Bone marrow (tissue), 2 donors: Measurements from ENCODE around the gene ZC3H18.

ENCODE experiments used
- DNase-seq, 2 donors: peaks; one replicate each; lab custom pipeline; 2025; lab: John Stamatoyannopoulos, UW

The ZC3H18 gene

DNA sequence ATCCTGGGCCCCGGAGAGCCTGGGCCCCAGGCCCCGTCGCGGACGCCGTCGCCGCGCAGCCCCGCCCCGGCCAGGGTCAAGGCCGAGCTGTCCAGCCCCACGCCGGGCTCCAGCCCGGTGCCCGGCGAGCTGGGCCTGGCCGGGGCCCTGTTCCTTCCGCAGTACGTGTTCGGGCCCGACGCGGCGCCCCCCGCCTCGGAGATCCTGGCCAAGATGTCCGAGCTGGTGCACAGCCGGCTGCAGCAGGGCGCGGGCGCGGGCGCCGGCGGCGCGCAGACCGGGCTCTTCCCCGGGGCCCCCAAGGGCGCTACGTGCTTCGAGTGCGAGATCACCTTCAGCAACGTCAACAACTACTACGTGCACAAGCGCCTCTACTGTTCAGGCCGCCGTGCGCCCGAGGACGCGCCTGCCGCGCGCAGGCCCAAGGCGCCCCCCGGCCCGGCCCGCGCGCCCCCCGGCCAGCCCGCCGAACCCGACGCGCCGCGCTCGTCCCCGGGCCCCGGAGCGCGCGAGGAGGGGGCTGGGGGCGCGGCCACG is 36.8 kb upstream of the ZC3H18 start:
- no peak for DNase-seq

DNA sequence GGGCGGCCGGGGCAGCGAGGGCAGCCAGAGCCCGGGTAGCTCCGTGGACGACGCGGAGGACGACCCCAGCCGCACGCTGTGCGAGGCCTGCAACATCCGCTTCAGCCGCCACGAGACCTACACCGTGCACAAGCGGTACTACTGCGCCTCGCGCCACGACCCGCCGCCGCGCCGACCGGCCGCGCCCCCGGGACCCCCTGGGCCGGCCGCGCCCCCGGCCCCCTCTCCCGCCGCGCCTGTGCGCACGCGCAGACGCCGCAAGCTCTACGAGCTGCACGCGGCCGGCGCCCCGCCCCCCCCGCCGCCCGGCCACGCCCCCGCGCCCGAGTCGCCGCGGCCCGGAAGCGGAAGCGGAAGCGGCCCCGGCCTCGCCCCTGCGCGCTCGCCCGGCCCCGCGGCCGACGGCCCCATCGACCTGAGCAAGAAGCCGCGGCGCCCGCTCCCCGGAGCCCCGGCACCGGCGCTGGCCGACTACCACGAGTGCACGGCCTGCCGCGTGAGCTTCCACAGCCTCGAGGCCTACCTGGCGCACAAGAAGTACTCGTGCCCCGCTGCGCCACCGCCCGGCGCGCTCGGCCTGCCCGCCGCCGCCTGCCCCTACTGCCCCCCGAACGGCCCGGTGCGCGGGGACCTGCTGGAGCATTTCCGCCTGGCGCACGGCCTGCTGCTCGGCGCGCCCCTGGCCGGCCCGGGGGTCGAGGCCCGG is 36.1 kb upstream of the ZC3H18 start:
- DNase-seq = peak in 1 of 2 donors; percentile 64

DNA sequence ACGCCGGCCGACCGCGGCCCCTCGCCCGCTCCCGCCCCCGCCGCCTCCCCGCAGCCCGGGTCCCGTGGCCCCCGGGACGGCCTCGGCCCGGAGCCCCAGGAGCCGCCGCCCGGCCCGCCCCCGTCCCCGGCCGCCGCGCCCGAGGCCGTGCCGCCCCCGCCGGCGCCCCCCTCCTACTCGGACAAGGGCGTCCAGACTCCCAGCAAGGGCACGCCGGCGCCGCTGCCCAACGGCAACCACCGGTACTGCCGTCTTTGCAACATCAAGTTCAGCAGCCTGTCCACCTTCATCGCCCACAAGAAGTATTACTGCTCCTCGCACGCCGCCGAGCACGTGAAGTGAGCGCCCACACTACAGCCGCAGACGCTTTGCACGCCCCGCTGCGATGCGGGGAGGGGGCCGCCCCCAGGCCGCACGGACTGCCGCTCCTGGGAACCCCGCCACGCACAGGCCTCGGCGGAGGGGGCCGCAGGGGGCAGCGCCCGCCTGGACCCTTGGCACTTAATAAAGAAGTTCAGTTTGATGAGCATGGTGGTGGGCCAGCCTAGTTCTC is 35.5 kb upstream of the ZC3H18 start:
- no peak for DNase-seq

DNA sequence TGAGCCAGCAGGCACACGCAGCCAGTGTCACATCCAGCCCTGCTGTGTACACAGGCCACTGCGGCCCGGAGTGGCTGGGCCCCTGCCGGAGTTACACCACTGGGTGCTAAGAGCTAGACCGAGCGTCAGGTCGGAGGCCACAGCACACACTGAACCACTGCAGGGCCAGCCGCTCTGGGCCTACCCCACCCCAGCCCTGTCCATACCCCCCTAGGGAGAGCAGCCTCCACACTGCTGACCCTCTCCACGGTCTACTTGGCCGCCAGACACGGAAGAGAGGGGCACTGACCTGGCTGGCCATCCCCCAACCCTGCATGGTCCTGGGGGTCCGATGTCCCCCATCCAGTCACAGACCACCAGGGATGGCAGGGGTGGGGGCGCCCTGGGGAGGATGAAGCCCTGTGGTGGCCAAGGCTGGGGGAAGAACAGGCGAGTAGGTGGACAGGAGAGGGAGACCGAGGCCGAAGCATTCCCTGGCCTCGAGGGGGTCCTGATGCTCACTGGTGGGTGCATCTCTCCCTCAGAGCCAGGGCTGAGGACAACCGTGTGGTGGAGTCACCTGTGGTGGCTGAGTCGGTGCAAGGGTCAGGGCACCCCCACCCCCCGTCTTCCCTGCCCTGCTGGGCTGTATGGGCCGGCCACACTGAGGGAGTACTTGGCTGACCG is 34.9 kb upstream of the ZC3H18 start:
- no peak for DNase-seq

DNA sequence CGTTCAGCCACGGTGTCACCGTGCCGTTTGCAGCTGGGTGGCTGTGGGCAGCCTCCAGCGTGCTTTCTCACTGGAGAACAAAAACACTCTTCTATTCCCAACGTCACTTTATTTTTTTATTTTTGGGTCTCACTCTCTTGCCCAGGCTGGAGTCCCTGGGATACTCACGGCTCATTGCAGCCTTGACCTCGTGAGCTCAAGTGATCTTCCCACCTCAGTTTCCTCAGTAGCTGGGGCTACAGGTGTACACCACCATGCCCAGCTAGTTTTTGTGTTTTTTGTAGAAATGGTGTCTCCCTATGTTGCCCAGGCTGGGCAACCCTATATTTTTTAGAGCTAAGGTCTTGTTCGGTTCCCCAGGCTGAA is 34.4 kb upstream of the ZC3H18 start:
- no peak for DNase-seq

DNA sequence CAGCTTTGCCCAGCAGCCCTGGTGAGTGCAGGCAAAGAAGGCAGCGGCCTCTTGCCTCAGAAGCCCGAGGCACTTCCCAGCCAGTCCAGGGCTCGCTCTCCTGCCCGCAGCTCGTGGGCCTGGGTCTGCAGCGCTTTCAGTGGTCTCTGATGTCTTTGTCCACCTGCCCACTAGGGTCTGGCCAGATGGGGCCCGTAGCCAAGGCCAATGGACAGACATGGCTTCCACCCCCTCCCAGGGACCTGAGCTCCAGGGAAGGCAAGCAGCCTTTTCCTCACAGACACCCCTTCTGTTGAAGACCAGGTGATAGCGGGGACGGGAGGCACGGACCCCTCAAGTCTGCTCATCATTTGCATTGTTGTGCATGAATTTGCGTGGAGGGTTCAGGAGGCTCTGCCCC is 33.7 kb upstream of the ZC3H18 start:
- DNase-seq = no peak

DNA sequence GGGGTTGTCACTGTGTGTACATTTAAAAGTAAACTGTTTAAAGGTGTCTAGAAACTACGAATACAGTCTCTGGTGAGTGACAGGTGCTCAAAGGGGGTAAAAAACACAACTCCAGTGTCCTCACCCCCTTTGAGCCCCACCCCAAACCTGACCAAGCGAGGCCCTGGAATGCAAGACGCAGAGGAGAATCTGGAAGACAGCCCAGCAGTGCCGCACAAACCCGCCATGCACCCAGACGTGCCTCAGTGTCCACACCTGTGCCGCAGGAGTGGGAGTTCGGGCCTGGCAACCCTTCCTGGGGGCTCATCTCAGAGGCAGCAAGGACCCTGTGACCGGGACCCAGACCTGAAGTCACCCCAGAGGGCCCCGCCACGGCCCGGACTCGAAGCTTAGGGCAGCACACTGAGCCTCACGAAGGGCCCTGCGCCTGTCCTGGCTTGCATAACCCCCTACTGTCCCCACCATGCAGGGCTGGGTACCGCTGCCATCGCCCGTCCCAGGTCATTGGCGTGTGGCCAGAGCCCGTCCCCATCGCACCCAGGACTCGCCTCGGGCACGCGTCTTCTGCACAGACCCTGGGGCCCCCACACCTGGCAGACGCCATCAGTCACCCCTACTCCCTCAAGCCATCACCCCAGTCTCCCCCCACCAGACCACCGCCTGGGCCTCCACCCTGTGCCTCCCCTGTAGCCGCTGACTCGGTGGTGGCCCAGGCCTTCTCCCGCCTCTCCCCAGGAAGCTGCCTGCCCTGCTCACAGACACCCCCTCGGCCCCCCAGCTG is 33.0 kb upstream of the ZC3H18 start:
- no peak for DNase-seq

DNA sequence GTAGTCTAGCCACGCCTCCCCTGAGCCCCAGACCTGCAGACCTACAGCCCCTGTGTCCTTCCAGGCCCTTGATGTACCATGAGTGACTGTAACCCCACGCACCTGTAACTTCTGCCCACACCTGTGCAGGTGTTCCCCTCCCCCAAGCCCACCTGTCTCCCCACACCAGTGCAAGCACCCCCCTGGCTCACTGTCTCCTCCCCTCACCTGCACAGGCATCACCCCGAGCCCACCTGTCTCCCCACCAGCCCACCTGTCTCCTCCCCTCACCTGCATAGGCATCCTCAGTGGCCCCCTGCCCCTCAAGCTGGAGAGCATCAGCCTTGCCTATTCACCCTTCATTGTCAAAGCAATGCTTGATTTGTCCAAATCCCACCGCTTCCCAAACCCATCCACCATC is 32.3 kb upstream of the ZC3H18 start:
- DNase-seq = no peak

DNA sequence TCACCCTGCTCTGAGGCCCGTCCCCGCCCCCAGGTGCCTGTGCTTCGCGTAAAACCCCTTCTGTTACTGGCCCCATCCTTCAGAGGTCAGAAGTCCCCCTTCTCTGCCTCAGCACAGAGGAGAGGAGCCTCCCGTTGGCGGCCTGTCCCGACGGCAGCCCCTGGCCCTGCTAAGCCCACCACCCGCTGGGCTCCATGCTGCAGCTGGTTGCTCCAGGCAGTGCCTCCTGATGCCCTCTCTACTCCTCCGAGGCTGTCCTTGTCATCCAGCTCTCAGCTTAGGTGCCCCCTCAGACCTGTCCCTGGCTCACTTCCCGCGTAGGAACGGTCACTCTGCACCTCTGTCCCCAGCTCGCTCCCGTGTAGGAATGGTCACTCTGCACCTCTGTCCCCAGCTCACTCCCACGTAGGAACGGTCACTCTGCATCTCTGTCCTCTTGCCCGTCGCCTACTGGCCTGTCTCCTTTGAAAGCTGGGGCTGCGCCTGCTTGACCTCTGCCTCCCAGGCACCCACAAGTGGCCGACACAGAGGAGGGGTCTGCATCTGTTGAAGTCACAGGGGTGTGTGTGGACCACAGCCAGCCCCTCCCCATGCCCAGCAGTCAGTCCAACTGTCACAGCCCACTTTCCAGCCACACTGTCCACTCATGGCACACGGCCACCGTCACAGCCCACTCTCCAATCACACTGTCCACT is 31.7 kb upstream of the ZC3H18 start:
- DNase-seq = no peak

DNA sequence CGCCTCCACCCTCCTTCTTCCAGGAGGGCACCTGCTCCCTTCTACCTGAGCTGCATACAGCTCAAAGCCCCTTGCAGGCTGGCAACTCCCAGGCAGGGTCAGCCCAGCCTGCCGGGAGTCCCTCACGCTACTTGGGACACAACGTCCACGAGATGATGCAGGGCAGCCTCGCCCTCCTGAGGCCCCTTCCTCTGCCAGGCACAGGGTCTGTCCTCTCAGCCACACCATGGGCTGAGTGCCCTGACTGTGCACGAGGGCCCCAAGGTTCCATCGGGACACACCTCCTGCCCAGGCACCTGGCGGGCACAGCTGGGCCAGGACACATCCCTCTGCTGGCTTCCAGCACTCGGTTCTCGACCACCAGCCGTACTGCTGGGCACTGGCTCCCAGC is 30.9 kb upstream of the ZC3H18 start:
- DNase-seq = no peak

DNA sequence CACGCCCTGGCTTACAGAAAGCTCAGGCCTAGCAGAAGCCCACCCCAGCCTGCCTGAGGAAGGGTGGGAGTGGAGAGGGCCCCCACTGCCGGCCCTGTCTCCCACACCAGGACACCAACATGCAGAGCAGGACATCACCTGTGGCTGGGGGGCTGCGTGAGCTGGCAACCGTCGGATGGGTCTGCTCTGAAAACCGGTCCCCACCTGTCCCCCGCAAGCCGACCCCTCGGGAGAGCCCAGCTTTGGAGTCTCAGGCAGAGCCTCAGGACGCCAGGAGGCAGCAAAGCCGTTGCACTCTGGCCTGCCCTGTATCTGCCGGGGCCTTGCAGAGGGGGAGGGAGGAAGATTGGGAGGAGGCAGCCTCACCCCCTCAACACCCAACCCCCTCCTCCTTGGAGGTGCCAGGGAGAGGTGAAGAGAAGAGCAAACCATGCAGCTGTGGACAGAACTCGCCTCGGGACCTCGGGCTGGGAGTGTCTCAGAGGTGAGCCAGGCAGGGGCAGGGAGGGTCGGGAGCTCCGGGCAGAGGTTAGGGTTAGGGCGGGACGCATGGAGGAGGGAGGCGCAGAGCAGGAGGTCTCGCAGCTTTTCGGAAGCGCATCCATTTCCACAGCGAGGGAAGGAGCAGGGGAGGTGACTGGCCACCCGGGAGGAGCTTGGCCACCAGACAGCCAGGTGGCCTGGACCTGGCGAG is 30.4 kb upstream of the ZC3H18 start:
- no peak for DNase-seq

DNA sequence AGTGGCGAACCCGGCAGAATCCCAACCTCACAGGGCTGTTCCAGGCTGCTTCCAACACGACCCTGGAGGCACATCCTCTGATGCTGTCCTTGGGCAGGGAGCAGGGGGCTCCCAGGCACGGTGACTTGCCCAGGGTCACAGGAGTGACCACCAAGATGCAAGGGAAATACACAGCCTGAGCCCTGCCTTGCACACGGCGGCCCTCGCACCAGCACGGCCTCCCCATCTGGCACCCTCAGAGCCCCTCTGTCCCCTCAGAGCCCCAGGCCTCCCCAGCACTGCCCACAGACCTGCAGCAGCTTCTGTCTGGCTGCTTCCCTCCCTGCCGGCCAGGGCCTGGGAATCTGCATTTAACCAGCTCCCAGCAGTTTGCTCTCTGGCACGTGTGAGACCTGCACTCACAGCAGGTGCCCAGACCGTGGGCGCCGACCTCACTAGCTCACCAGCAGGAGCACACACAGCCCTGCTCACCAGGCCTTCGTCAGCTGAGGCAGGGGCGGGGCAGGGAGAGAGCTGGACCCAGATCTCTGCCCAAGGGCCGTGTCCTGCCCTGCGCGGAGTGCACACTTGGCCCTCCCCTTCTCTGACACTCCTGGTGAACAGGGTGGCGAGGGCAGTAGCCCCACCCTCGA is 29.7 kb upstream of the ZC3H18 start:
- no peak for DNase-seq

DNA sequence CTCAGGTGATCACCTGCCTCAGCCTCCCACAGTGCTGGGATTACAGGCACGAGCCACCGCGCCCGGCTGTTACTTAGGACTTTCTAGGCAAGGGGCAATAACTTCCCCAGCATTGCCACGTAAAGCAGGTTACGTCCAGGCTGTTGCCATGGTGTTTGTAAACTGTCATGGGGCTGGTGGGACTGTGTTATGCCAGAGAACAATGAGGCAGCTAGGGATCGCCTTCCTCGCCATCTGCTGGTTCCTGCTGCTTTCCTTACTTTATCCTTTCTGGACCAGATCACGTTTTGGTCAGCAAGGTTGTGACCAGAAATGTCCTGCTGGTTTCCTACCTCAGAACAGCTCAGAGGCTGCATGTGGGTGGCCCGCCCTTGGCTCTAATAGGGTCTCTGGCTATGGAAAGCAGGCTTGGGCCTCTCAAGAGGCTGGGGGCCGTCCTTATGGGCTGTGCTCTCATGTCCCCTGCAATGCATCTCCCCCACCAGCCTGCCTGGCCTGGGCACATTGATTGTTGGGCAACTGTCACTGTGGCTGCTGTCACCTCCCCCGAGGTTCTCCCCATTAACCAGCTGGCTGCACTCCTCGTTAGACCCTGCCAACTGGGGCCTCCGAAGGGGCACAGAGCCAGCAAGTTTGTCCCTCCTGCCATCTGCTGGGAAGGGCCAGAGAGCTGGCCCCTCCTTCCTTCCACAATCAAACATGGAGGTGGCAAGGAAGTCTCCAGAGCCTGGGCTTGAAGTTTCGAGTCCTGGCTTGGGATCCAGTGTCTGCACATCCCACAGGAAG is 28.2 kb upstream of the ZC3H18 start:
- no peak for DNase-seq

DNA sequence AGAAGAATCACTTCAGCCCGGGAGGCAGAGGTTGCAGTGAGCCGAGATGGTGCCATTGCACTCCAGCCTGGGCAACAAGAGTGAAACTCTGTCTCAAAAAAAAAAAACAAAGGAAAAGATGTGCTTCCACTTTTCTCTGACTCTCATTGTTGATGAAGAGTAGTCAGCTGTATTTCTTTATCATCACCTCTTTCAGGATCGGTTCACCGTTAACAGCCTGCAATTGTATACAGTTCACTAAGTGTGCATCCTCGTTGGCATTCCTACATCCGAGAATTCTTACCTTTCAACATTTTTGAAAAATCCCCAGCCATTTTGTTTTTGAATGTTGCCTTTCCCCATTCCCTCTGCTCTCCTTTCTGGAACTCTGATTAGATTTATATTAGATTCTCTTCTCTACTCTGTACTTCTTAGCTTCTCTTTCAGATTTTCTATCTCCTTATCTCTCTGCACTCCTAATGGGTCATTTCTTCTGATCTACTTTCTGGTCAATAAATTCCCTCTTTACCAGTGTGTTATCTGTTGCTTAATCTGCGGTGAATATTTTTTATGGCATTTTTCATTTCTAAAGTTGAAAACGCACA is 26.9 kb upstream of the ZC3H18 start:
- DNase-seq = no peak

DNA sequence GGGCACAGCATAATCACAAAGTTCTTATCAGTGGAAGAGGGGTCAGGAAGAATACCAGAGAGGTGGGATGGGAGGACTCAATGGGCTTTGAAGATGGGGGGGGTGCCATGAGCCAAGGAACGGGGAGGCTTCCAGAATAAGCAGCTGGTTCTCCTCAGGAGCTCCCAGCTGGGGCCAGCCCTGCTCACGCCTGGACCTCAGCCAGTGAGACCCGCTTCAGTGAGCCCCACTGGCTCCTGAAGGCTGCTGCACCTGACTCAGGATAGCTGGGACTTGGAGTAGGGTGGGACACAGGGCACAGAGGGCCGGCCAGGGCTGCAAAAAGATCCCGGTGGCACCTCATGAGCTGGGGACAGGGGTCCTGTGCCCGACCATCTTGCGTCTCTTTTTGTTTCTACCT is 24.4 kb upstream of the ZC3H18 start:
- no peak for DNase-seq

DNA sequence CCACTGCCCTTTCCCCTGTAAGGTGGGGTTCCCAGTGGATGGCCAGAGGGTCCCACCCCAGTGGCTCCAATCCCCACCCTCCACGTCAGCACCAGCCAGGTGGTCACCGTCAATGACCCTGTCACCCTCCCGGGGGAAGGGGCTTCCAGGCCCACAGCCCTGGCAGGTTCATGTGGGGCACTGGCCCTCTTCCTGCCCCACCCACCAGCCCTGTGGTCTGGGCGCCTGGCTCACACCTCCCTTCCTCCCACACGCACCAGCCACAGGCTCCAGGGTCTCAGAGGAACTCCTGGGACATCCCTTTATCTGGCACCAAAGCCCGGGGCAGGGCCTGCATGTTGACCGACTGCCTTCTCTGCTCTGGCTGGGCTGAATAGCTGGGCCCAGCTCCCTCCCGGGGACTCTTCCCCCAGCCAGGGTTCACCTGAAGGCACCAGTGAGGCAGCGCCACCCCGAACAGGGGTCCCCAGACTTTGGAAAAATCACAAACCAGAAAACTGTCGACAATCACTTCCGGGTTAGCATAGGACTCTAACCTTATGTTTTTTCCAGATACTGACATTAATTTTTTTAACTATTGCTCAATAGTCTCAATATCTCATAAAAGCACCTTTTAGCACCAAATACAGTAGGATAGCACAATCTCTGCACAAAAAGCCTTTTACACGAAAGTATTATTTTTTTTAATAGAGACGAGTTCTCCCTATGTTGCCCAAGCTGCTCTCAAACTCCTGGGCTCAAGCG is 21.9 kb upstream of the ZC3H18 start:
- DNase-seq = no peak

DNA sequence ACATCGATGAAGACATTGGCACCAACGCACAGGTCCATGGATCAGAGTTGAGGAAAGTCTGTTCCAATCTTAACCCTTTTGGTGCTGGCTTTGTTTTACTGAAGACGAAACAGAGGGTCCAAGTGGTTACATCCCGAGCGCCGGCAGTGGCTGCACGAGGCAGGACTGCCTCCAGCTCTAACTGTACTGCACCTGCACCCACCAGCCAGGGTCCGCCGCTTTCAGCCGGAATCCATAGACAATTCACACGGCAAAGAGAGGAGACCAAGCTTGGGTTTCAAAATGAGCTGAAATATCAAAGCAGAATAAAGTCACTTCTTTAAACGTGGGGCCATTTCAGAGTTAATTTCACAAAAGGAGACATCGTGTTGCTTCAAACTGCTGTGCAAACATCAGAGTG is 21.2 kb upstream of the ZC3H18 start:
- no peak for DNase-seq

DNA sequence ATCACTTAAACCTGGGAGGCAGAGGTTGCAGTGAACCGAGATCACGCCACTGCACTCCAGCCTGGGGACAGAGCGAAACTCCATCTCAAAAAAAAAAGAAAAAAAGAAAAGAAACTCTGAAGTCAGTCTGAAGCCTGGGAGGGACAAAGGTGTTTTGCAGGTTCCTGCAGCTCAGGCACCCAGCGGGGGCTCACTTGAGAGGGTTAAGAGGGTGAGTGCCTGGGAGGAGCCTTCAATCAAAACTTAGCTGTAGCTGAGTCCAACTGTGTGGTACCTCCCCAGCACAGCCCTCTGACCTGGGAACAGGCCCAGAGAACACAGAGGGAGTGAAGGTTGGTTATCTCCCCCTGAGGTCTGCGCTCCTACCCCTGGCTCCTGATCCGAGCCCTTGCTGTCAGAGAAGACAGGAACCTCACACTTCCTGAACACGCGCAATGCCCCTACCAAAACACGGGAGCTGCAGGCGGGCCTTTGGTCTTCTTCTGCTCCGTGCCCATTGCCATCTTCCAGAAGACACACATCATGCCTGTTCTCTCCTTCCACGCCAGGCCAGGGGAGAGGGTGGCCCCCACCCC is 20.4 kb upstream of the ZC3H18 start:
- DNase-seq = no peak

DNA sequence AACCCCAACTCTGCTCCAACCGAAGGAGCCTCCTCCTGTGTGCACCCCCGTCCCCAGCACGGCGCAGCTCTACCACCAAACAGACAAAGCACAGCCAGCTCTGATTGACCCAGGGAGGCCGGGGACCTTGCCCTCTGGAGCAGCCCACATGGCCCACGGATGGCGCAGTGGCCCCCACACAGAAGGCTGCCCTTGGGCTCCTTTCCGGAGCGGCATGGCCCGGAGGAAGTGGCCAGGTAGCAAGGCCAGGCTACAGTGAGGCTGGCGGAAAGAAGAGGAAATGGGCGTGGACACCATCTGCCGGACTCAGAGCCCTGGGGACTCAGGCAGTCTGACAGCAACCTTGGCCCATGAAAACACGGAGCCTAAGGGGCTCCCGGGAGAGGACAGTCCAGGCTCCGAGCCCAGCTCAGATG is 19.9 kb upstream of the ZC3H18 start:
- no peak for DNase-seq
